Stimulated activated CD4-positive, alpha-beta T cell treated with anti-CD3 and anti-CD28 coated beads, TNF-alpha, amount 100 ng/mL, for 48 hours (primary cell): ENCODE measurements around the gene CFHR1.
"Not testable (repeated sequence)": the region's sequence is repeated elsewhere in the genome, so short reads cannot be mapped to it uniquely, and the experiment has no call there.

Experiments
- DNase-seq, 3 donors: peaks; one replicate each; pipeline ENCODE4 v3.0.0-alpha.2; 2020; ENCODE audit warnings: low read depth in 3 of 3

CFHR1 gene

GRCh38 chr1:196819531-196819930, at the start of gene CFHR1:
Gene CFHR1, plus strand, starts transcription at chr1:196819731. Its CDS starts 114 bp downstream, at chr1:196819845.
- DNase-seq: not testable (repeated sequence)

- not testable (repeated sequence) for DNase-seq
Observed at GRCh38 chr1:196769823-196770222, 49.7 kb upstream of the CFHR1 start.

GRCh38 chr1:196773713-196774112, 45.8 kb upstream of the CFHR1 start:
- DNase-seq: no peak

GRCh38 chr1:196774175-196774574, 45.4 kb upstream of the CFHR1 start:
- no peak for DNase-seq

- DNase-seq: no peak
Observed at GRCh38 chr1:196774603-196775002, 44.9 kb upstream of the CFHR1 start, which contains the start of gene CFHR3. Gene CFHR3, plus strand, starts transcription at chr1:196774840. Its CDS starts 47 bp downstream, at chr1:196774887.

GRCh38 chr1:196777603-196778002, 41.9 kb upstream of the CFHR1 start:
- DNase-seq: no peak

GRCh38 chr1:196779093-196779492, 40.4 kb upstream of the CFHR1 start:
- DNase-seq: no peak

GRCh38 chr1:196791252-196791651, 28.3 kb upstream of the CFHR1 start:
- DNase-seq: not testable (repeated sequence)

- DNase-seq: not testable (repeated sequence)
Observed at GRCh38 chr1:196794103-196794502, 25.4 kb upstream of the CFHR1 start.

- no peak for DNase-seq
Observed at GRCh38 chr1:196797891-196798290, 21.6 kb upstream of the CFHR1 start.

GRCh38 chr1:196801920-196802319, 17.6 kb upstream of the CFHR1 start:
- not testable (repeated sequence) for DNase-seq

- no peak for DNase-seq
Observed at GRCh38 chr1:196808529-196809235, 10.8 kb upstream of the CFHR1 start.

- DNase-seq: not testable (repeated sequence)
Observed at GRCh38 chr1:196817442-196817841, 2.1 kb upstream of the CFHR1 start.

GRCh38 chr1:196827860-196828259, 8.3 kb downstream of the CFHR1 start:
- not testable (repeated sequence) for DNase-seq

GRCh38 chr1:196849613-196850492, 30.3 kb downstream of the CFHR1 start:
- not testable (repeated sequence) for DNase-seq

- no peak for DNase-seq
Observed at GRCh38 chr1:196856053-196856452, 36.5 kb downstream of the CFHR1 start.

GRCh38 chr1:196857188-196857587, 37.7 kb downstream of the CFHR1 start:
- no peak for DNase-seq

- no peak for DNase-seq
Observed at GRCh38 chr1:196858811-196859210, 39.3 kb downstream of the CFHR1 start.

GRCh38 chr1:196860323-196860884, 40.9 kb downstream of the CFHR1 start:
- DNase-seq: no peak

- no peak for DNase-seq
Observed at GRCh38 chr1:196861429-196861828, 41.9 kb downstream of the CFHR1 start.

- DNase-seq: no peak
Observed at GRCh38 chr1:196866974-196867373, 47.4 kb downstream of the CFHR1 start.

- DNase-seq: no peak
Observed at GRCh38 chr1:196873385-196873784, 53.9 kb downstream of the CFHR1 start.
